GM12892 (cell line): Measurements from ENCODE around the gene CTNND2.

ENCODE experiments used
- POLR2A ChIP-seq: IDR thresholded peaks from 2 replicates; pipeline ENCODE4 v1.6.1; 2011; ENCODE audit warnings: low read depth, low read length, control low read depth
- POLR2AphosphoS5 ChIP-seq: IDR thresholded peaks from 2 replicates; pipeline ENCODE4 v1.6.1; 2011; ENCODE audit warnings: low read depth, low read length, control low read depth
- TAF1 ChIP-seq: IDR thresholded peaks from 2 replicates; pipeline ENCODE4 v1.6.1; 2011; ENCODE audit warnings: low read depth, mild to moderate bottlenecking, control low read depth, low read length, borderline replicate concordance

DNA sequence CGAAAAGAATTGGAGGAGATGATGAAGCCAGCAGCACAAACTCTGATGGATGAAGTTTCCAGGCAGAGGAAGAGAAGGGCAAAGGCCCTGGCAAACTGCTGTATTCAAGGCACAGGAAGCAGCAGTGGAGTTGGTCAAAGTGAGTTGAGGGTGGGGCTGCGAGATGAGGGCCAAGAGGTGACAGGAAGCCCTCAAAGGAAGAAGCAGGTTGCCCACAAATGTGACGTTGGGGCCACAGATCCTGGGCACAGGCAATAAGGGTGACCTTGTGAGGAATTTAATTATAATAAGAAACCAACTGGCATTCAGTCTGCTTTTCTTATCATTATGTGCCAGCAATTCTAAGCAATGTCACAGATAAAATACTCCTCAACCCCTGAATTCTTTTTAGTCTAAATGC lies 261.8 kb downstream of the CTNND2 start:
- TF ChIP-seq TAF1 (no peak), POLR2A (no peak), POLR2AphosphoS5 (no peak)
